C4-2B (cell line): ENCODE results near the gene MIF.

Experiments used
- CTCF ChIP-seq: fragments of 450-650 bp; conservative IDR thresholded peaks from 2 replicates; pipeline ENCODE4 v1.5.1; 2017; ENCODE audit warnings: mild to moderate bottlenecking
- ZFX ChIP-seq: fragments of 450-650 bp; IDR thresholded peaks from 2 replicates; pipeline ENCODE4 v1.6.1; 2017

- no peak; the same call in 1 of the 2 replicates for TF ChIP-seq CTCF
- TF ChIP-seq ZFX, result no peak
Observed at GRCh38 chr22:23862103-23862502, 32.1 kb upstream of the MIF start.
